Mesendoderm (in vitro differentiated cells): ENCODE results near the gene CAP1.
"Not testable (repeated sequence)": the region's sequence is repeated elsewhere in the genome, so short reads cannot be mapped to it uniquely, and the experiment has no call there.

ENCODE experiments used
- DNase-seq: peaks from one replicate; pipeline ENCODE4 v3.0.0; 2013
- H2AK5ac ChIP-seq: 2 replicates; pipeline ENCODE4 v1.6.1; 2013; ENCODE audit warnings: low read length, inconsistent platforms
- H2BK120ac ChIP-seq: 2 replicates; pipeline ENCODE4 v1.6.1; 2013; ENCODE audit warnings: low read depth, mild to moderate bottlenecking, low read length, moderate library complexity, mixed read lengths
- H2BK15ac ChIP-seq: replicated peaks from 2 replicates; pipeline ENCODE4 v1.6.1; 2013; ENCODE audit warnings: low read depth, mild to moderate bottlenecking, moderate library complexity
- H2BK5ac ChIP-seq: 2 replicates; pipeline ENCODE4 v1.6.1; 2013; ENCODE audit warnings: low read length, inconsistent platforms
- H3K18ac ChIP-seq: 2 replicates; pipeline ENCODE4 v1.6.1; 2013; ENCODE audit warnings: mild to moderate bottlenecking, low read length, mixed read lengths
- H3K23ac ChIP-seq: one replicate; pipeline ENCODE4 v1.6.1; 2013; ENCODE audit warnings: low read length
- H3K27ac ChIP-seq: 2 replicates; pipeline ENCODE4 v1.5.1; 2013; ENCODE audit warnings: low read depth, mild to moderate bottlenecking, inconsistent platforms, low read length, moderate library complexity
- H3K27me3 ChIP-seq: 2 replicates; pipeline ENCODE4 v1.6.1; 2013; ENCODE audit warnings: low read length, control low read depth, mild to moderate bottlenecking, inconsistent platforms; ENCODE audit not compliant: insufficient read depth, poor library complexity
- H3K36me3 ChIP-seq: 2 replicates; pipeline ENCODE4 v1.6.1; 2013; ENCODE audit warnings: low read length, inconsistent platforms; ENCODE audit not compliant: control insufficient read depth, insufficient read depth
- H3K4ac ChIP-seq: one replicate; pipeline ENCODE4 v1.6.1; 2013; ENCODE audit warnings: low read depth, mild to moderate bottlenecking, low read length, moderate library complexity
- H3K4me1 ChIP-seq: 2 replicates; pipeline ENCODE4 v1.6.1; 2013; ENCODE audit warnings: low read depth, low read length, inconsistent platforms; ENCODE audit not compliant: control insufficient read depth
- H3K4me2 ChIP-seq: 2 replicates; pipeline ENCODE4 v1.6.1; 2013; ENCODE audit warnings: low read length
- H3K4me3 ChIP-seq: 2 replicates; pipeline ENCODE4 v1.5.1; 2013; ENCODE audit warnings: mild to moderate bottlenecking, low read length
- H3K56ac ChIP-seq: one replicate; pipeline ENCODE4 v1.6.1; 2013; ENCODE audit warnings: low read length
- H3K79me1 ChIP-seq: 2 replicates; pipeline ENCODE4 v1.6.1; 2013; ENCODE audit warnings: low read length, inconsistent platforms
- H3K79me2 ChIP-seq: 2 replicates; pipeline ENCODE4 v1.6.1; 2013; ENCODE audit warnings: mild to moderate bottlenecking, low read length; ENCODE audit not compliant: control insufficient read depth, insufficient read depth
- H3K9ac ChIP-seq: 2 replicates; pipeline ENCODE4 v1.6.1; 2013; ENCODE audit warnings: low read length, inconsistent platforms
- H4K5ac ChIP-seq: one replicate; pipeline ENCODE4 v1.6.1; 2013; ENCODE audit warnings: low read length
- H4K8ac ChIP-seq: one replicate; pipeline ENCODE4 v1.6.1; 2013; ENCODE audit warnings: low read depth, mild to moderate bottlenecking, control low read depth, low read length, moderate library complexity
- WGBS: extraction: QIAGEN DNeasy Blood & Tissue Kit; methylation state at CpG from one replicate; pipeline ENCODE4 v1.1.7; 2013; ENCODE audit warnings: low lambda C conversion rate, missing lambda C conversion rate; ENCODE audit not compliant: insufficient coverage; ENCODE audit errors: extremely low coverage; 5-methylcytosine and 5-hydroxymethylcytosine counted together

CAP1 gene

GRCh38 chr1:40001456-40001855 is 39.1 kb upstream of the CAP1 start:
- no peak overlapping the region for H3K4ac ChIP-seq
- no peaks in the 10 kb centered on the region for H3K79me1 ChIP-seq
- H4K5ac ChIP-seq: no peak overlapping the region
- no peak overlapping the region for H3K9ac ChIP-seq
- no peaks in the 10 kb centered on the region for H3K27me3 ChIP-seq
- no peak overlapping the region for H3K4me3 ChIP-seq
- no peaks in the 10 kb centered on the region for H3K79me2 ChIP-seq
- H2AK5ac ChIP-seq: no peak overlapping the region
- no peak overlapping the region for H2BK5ac ChIP-seq
- no peak overlapping the region for H3K27ac ChIP-seq
- H4K8ac ChIP-seq: no peak overlapping the region
- no peak overlapping the region for H3K18ac ChIP-seq
- WGBS: no CpG with 5 or more reads among the region's 2 CpGs
- no peaks in the 10 kb centered on the region for H3K4me1 ChIP-seq
- no peak overlapping the region for H2BK15ac ChIP-seq
- DNase-seq: no peak
- no peak overlapping the region for H2BK120ac ChIP-seq
- no peaks in the 10 kb centered on the region for H3K36me3 ChIP-seq
- H3K23ac ChIP-seq: no peak overlapping the region
- H3K4me2 ChIP-seq: no peak overlapping the region
- no peak overlapping the region for H3K56ac ChIP-seq

GRCh38 chr1:40003156-40004093 is 37.1 kb upstream of the CAP1 start:
- no CpG with 5 or more reads among the region's 10 CpGs for WGBS
- H3K4me1 ChIP-seq: no peaks in the 10 kb centered on the region
- H3K4ac ChIP-seq: no peak overlapping the region
- no peak overlapping the region for H2BK15ac ChIP-seq
- no peaks in the 10 kb centered on the region for H3K36me3 ChIP-seq
- no peak overlapping the region for H4K5ac ChIP-seq
- H2AK5ac ChIP-seq: no peak overlapping the region
- H3K56ac ChIP-seq: no peak overlapping the region
- H3K79me2 ChIP-seq: no peaks in the 10 kb centered on the region
- H3K23ac ChIP-seq: no peak overlapping the region
- no peak overlapping the region for H2BK120ac ChIP-seq
- no peak for DNase-seq
- no peaks in the 10 kb centered on the region for H3K27me3 ChIP-seq
- H3K27ac ChIP-seq: no peak overlapping the region
- no peak overlapping the region for H3K4me2 ChIP-seq
- no peaks in the 10 kb centered on the region for H3K79me1 ChIP-seq
- no peak overlapping the region for H4K8ac ChIP-seq
- H3K4me3 ChIP-seq: no peak overlapping the region
- H3K9ac ChIP-seq: no peak overlapping the region
- no peak overlapping the region for H2BK5ac ChIP-seq
- no peak overlapping the region for H3K18ac ChIP-seq

GRCh38 chr1:40004857-40005256 is 35.7 kb upstream of the CAP1 start:
- Histone ChIP-seq H2BK15ac (no peak overlapping the region), H3K56ac (no peak overlapping the region), H3K27me3 (no peaks in the 10 kb centered on the region), H2BK5ac (no peak overlapping the region), H3K23ac (no peak overlapping the region), H3K36me3 (no peaks in the 10 kb centered on the region), H2AK5ac (no peak overlapping the region), H3K27ac (no peak overlapping the region), H3K9ac (no peak overlapping the region), H4K5ac (no peak overlapping the region), H3K4me2 (no peak overlapping the region), H3K4me1 (no peaks in the 10 kb centered on the region), H3K4me3 (no peak overlapping the region), H3K18ac (no peak overlapping the region), H4K8ac (no peak overlapping the region), H3K79me1 (no peaks in the 10 kb centered on the region), H3K79me2 (no peaks in the 10 kb centered on the region), H2BK120ac (no peak overlapping the region), H3K4ac (no peak overlapping the region)
- DNase-seq: peak; percentile 28
- no CpG with 5 or more reads among the region's 2 CpGs for WGBS

- not testable (repeated sequence) for H3K56ac ChIP-seq, H4K5ac ChIP-seq, H2BK5ac ChIP-seq, H2BK120ac ChIP-seq, H4K8ac ChIP-seq, H3K27ac ChIP-seq, H3K18ac ChIP-seq, H3K79me1 ChIP-seq, H3K4me3 ChIP-seq, H2AK5ac ChIP-seq, H3K79me2 ChIP-seq, H3K4ac ChIP-seq, H3K9ac ChIP-seq, H2BK15ac ChIP-seq, H3K4me2 ChIP-seq, H3K36me3 ChIP-seq, H3K27me3 ChIP-seq, H3K4me1 ChIP-seq, DNase-seq, H3K23ac ChIP-seq
- WGBS: no CpG with 5 or more reads among the region's 3 CpGs
These were observed 33.0 kb upstream of the CAP1 start for GRCh38 chr1:40007481-40008034.

- Histone ChIP-seq H4K8ac (no peak overlapping the region), H3K18ac (no peak overlapping the region), H3K36me3 (no peaks in the 10 kb centered on the region), H3K79me2 (no peaks in the 10 kb centered on the region), H3K4me1 (no peaks in the 10 kb centered on the region), H2BK120ac (no peak overlapping the region), H2AK5ac (no peak overlapping the region), H3K9ac (no peak overlapping the region), H3K27ac (no peak overlapping the region), H3K4me2 (no peak overlapping the region), H2BK15ac (no peak overlapping the region), H4K5ac (no peak overlapping the region), H2BK5ac (no peak overlapping the region), H3K23ac (no peak overlapping the region), H3K79me1 (no peaks in the 10 kb centered on the region), H3K4me3 (no peak overlapping the region), H3K56ac (no peak overlapping the region), H3K4ac (no peak overlapping the region), H3K27me3 (no peaks in the 10 kb centered on the region)
- DNase-seq: no peak
- no CpG with 5 or more reads among the region's 3 CpGs for WGBS
These were observed 29.3 kb upstream of the CAP1 start for GRCh38 chr1:40011198-40011597.
